HUDEP-2 (cell line): ENCODE data around the gene CHPF.
A peak's percentile ranks its signal among the peaks of the same experiment; 100 is the strongest.

Experiments
- DNase-seq, 76 experiments: peaks; one replicate each; lab custom pipeline; 2025; ENCODE audit not compliant: unreplicated experiment in 76 of 76; lab: John Stamatoyannopoulos, UW

CHPF gene

GRCh38 chr2:219543596-219544358, at the start of gene CHPF, which contains the start of gene TMEM198:
TSS of gene CHPF (minus strand) at chr2:219543809. CDS start at chr2:219543538, 271 bp downstream.
TSS of gene TMEM198 (plus strand) at chr2:219544028. CDS start at chr2:219544728, 700 bp downstream.
- peak; percentile 26 to 96 (median 89) for DNase-seq

DNA sequence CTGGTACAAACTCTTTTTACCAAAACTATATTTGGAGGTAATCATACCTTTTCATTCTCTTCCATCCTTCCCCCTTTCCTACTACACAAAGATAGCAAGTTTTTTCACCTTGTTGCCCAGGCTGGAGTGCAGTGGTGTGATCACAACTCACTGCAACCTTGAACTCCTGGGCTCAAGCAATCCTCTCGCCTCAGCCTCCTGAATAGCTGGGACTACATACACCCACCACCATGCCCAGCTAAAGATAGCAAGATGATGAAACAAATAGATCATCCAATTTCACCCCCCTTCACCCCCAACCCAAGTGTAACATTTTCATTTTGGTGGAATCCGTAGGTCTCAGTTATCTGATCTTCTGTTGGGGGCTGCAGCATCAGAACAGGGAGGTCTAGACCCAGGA, 49.5 kb upstream of the CHPF start:
- no peak for DNase-seq

GRCh38 chr2:219592736-219593135, 49.1 kb upstream of the CHPF start:
- no peak for DNase-seq

DNA sequence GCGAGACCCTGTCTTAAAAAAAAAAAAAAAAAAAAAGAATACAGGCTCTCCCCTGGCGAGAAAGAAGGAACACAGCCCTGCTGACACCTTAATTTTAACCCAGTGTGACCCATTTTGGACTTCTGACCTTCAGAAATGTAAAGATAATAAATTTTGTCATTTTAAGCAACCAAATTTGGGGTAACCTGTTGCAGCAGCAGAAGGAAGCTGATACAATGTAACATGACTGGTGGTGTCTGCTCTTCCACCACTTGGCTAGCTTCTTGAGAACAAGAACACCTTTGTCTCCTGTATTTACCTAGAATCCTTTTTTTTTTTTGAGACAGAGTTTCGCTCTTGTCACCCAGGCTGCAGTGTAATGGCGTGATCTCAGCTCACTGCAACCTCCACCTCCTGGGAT, 47.5 kb upstream of the CHPF start:
- no peak for DNase-seq

GRCh38 chr2:219581346-219581745, 37.7 kb upstream of the CHPF start:
- no peak for DNase-seq

DNA sequence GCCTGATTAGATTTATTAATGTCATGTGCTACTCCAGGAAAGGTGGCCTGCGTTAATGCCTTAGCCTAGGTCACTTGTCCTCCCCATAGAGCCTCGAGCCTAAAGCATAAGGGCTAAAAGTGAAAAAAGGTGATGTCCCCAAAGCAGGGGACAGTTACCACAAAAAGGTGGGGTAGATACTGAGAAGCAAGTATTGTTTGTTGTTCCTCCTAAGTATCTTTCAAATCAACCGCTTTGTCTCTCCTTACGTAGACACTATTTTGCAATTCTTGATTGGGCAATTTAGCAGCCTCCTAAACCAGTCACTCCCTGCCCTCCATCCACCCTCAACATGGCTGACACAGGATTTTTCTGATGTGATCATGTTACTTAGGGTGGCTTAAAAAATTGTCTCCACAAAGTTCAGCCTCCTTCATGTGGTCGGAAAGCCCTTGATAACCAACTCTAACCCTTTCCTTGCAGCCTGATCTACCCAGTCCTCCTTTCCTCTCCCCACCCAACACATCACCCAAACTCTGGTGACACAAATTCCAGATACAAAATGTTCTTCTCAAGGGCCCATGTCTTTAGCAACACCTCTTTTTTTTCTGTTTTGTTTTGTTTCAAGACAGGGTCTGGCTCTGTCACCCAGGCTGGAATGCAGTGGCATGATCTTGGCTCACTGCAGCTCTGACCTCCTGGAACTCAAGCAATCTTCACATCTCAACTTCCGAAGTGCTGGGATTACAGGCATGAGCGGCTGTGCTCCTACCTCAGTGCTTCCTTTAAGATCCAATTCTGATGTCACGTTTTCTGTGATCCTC, 35.4 kb upstream of the CHPF start:
- DNase-seq = no peak

GRCh38 chr2:219576505-219577388, 33.1 kb upstream of the CHPF start:
- DNase-seq = no peak

- DNase-seq = no peak
Measured at GRCh38 chr2:219575566-219576504, 32.2 kb upstream of the CHPF start.

- no peak for DNase-seq
Measured at GRCh38 chr2:219574484-219575311, 31.1 kb upstream of the CHPF start.

GRCh38 chr2:219573166-219573565, 29.6 kb upstream of the CHPF start:
- no peak for DNase-seq

DNA sequence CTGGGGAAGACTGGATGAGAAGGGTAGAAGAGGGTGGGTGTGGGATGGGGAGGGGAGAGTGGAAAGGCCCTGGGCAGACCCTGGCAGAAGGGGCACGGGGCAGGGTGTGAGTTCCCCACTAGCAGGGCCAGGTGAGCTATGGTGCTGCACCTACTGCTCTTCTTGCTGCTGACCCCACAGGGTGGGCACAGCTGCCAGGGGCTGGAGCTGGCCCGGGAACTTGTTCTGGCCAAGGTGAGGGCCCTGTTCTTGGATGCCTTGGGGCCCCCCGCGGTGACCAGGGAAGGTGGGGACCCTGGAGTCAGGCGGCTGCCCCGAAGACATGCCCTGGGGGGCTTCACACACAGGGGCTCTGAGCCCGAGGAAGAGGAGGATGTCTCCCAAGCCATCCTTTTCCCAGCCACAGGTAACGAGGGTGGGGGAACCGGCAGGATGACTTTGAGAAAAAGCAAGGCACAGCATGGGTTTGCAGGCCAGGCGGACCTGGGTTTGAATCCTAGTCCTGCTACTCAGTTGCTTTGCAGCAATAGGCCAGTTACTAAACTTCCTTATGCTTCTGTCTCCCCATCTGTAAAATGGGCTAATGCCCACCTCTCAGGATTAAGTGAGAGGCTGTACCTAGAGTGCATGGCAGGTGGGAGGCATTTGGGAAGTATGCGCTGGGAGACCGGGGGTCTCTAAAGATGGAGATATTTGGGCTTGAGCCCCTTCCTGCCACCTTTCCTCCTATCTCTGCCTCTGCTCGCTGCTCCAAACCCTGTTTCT, 28.8 kb upstream of the CHPF start, which contains the start of gene INHA:
TSS of gene INHA (plus strand) at position 74 of the 765 bp plus-strand sequence. CDS start at position 139, 65 bp downstream.
- DNase-seq = no peak

GRCh38 chr2:219571311-219572236, 28.0 kb upstream of the CHPF start, which contains the start of gene OBSL1:
TSS of gene OBSL1 (minus strand) at chr2:219571539. CDS start at chr2:219571232, 307 bp downstream.
- peak in 32 of 76 experiments; percentile 1 to 41 (median 18) for DNase-seq

DNA sequence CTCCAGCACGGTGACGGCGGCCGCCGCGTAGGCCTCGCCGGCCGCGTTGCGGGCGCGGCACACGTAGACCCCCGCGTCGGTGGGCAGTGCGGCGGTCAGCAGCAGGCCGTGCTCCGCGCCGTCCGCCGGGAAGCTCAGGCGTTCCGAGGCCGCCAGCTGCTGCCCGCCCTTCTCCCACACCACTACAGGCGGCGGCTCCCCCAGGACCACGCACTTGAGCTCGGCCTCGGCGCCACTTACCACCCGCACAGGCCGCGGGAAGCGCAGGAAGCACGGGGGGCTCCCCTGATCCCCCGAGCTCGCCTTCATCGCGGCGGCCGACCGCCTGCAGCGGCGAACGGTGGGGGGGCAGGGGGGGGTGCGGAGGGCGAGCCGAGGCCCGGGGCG, 27.3 kb upstream of the CHPF start:
- no peak for DNase-seq

DNA sequence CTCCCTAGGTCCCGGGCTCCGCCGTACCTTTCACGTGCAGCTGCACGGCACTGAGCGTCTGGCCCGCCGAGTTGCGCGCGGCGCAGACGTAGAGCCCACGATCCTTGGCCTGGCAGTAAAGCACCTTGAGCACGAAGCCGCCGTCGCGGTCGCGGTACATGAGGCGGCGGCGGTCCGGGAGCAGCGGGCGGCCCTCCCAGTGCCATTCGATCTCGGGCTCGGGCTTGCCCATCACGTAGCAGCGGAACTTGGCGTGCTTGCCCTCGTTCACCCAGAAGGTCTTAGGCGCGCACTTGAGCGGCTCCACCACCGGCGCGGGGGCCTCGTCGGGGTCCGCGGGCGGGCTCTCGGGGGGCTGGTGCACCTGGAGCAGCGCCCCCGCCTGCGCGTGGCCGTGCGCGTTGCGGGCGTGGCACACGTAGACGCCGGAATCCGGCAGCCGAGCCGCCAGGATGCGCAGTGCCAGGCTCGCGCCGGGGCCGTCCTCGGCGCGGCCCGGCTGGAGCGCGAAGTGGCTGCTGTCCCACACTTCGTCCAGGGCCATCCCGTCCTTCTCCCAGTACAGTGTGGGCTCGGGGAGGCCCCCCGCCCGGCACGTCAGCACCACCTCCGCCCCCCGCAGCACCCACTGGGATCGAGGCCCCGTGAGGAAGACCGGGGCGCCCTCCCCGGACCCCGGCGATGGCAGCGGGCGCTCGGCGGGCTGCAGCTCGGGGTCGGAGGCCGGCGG, 26.8 kb upstream of the CHPF start:
- DNase-seq = no peak

GRCh38 chr2:219569635-219570034, 26.0 kb upstream of the CHPF start:
- no peak for DNase-seq

DNA sequence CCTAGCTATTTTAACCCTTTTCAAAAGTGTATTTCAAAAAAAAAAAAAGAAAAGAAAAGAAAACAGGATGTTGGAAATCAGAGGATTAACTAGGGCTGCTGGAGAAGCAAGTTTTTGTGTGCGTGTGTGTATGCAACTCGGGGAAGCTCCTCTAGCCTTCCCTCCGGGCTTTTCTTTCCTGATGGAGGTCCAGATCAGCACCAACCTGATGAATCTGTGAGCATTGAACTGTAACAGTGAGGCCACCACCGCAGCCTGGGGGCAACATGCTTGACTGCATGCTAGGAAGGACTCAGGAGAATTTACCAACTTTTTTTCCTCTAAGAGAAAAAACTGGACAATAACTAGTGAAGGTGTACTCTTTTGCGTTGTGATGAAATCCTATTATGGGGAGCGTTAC, 25.4 kb upstream of the CHPF start:
- DNase-seq = no peak
